HG02588 (cell line): ENCODE data around the gene RAD54L2.
"Not testable (repeated sequence)": the region's sequence is repeated elsewhere in the genome, so short reads cannot be mapped to it uniquely, and the experiment has no call there.

Experiments used
- ATAC-seq: cut with Tn5 transposase; IDR thresholded peaks from one replicate; pipeline ENCODE4 v1.9.1; 2021; ENCODE audit warnings: mild to moderate bottlenecking, moderate library complexity; ENCODE audit not compliant: unreplicated experiment

RAD54L2 gene

GRCh38 chr3:51542596-51542995, 4.1 kb downstream of the RAD54L2 start:
- ATAC-seq, result not testable (repeated sequence)

GRCh38 chr3:51544011-51544775, 5.7 kb downstream of the RAD54L2 start:
- ATAC-seq, result no peak

- no peak for ATAC-seq
These were observed 8.8 kb downstream of the RAD54L2 start for GRCh38 chr3:51547274-51547673.

- ATAC-seq, result no peak
These were observed 10.8 kb downstream of the RAD54L2 start for GRCh38 chr3:51549311-51549710.

- no peak for ATAC-seq
These were observed 11.7 kb downstream of the RAD54L2 start for GRCh38 chr3:51550080-51550819.

GRCh38 chr3:51557993-51558392, 19.5 kb downstream of the RAD54L2 start:
- ATAC-seq, result no peak

- ATAC-seq, result no peak
These were observed 20.9 kb downstream of the RAD54L2 start for GRCh38 chr3:51559411-51559888.

- no peak for ATAC-seq
These were observed 21.4 kb downstream of the RAD54L2 start for GRCh38 chr3:51559961-51560360.

- ATAC-seq, result not testable (repeated sequence)
These were observed 23.9 kb downstream of the RAD54L2 start for GRCh38 chr3:51562403-51562802.

GRCh38 chr3:51568036-51568435, 29.5 kb downstream of the RAD54L2 start:
- ATAC-seq, result no peak

GRCh38 chr3:51568996-51569395, 30.5 kb downstream of the RAD54L2 start:
- ATAC-seq, result no peak

- no peak for ATAC-seq
These were observed 39.7 kb downstream of the RAD54L2 start for GRCh38 chr3:51578238-51578637.

- no peak for ATAC-seq
These were observed 41.9 kb downstream of the RAD54L2 start for GRCh38 chr3:51580418-51580817.

GRCh38 chr3:51581524-51581923, 43.0 kb downstream of the RAD54L2 start:
- ATAC-seq, result no peak

- no peak for ATAC-seq
These were observed 46.7 kb downstream of the RAD54L2 start for GRCh38 chr3:51585197-51585596.

GRCh38 chr3:51585871-51586270, 47.4 kb downstream of the RAD54L2 start:
- ATAC-seq, result no peak
